GM21576 (cell line): ENCODE results near the gene METRNL.

Experiments
- ATAC-seq: cut with Tn5 transposase; IDR thresholded peaks from one replicate; pipeline ENCODE4 v1.9.1; 2021; ENCODE audit warnings: mild to moderate bottlenecking, moderate library complexity; ENCODE audit not compliant: unreplicated experiment

Gene METRNL

GRCh38 chr17:83078378-83079351, 744 bp upstream of the METRNL start:
- ATAC-seq = no peak

GRCh38 chr17:83079766-83080578, 563 bp downstream of the METRNL start:
- ATAC-seq = no peak

GRCh38 chr17:83080579-83080857, 1.1 kb downstream of the METRNL start:
- ATAC-seq = no peak

GRCh38 chr17:83080858-83081683, 1.7 kb downstream of the METRNL start:
- peak; percentile 34 for ATAC-seq

- ATAC-seq = no peak
Observed at GRCh38 chr17:83081684-83082201, 2.3 kb downstream of the METRNL start.

GRCh38 chr17:83082424-83082823, 3.0 kb downstream of the METRNL start:
- no peak for ATAC-seq

- no peak for ATAC-seq
Observed at GRCh38 chr17:83082909-83083367, 3.5 kb downstream of the METRNL start.

GRCh38 chr17:83083368-83084201, 4.2 kb downstream of the METRNL start:
- ATAC-seq = no peak

GRCh38 chr17:83084214-83084613, 4.8 kb downstream of the METRNL start:
- no peak for ATAC-seq

GRCh38 chr17:83084621-83085056, 5.2 kb downstream of the METRNL start:
- no peak for ATAC-seq

GRCh38 chr17:83085103-83085502, 5.7 kb downstream of the METRNL start:
- ATAC-seq = no peak

GRCh38 chr17:83085526-83086198, 6.3 kb downstream of the METRNL start:
- no peak for ATAC-seq

- ATAC-seq = no peak
Observed at GRCh38 chr17:83086199-83086880, 6.9 kb downstream of the METRNL start.

GRCh38 chr17:83086907-83087787, 7.7 kb downstream of the METRNL start:
- no peak for ATAC-seq

GRCh38 chr17:83087788-83088360, 8.5 kb downstream of the METRNL start:
- ATAC-seq = no peak

GRCh38 chr17:83088451-83088850, 9.0 kb downstream of the METRNL start:
- ATAC-seq = no peak

- no peak for ATAC-seq
Observed at GRCh38 chr17:83088909-83089308, 9.5 kb downstream of the METRNL start.
